ENCODE results near the gene PRMT7.
A peak's percentile ranks its signal among the peaks of the same experiment; 100 is the strongest.

PRMT7 gene

DNA sequence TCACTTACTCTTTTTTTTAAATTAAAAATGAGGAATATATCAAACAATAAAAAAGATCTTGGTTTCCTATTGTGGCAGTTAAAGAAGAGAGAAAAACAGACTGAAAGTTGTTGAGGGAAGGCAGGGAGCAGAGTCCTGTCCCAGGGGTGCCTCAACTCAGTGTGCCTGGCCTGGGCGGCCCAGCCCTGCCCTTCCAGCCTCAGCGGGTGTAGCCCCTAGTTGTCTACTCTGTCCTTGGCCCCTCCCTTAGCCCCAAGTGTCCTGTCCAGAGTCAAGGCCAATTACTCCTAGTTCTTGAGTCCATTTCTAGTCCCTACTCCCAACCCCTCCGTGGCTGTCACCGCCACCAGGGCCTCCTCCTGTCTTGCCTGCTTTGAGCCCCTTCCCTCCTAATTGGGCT is 85.0 kb downstream of the PRMT7 start:
- DNase-seq (ENCODE audit: low read depth, low spot score), result no peak

DNA sequence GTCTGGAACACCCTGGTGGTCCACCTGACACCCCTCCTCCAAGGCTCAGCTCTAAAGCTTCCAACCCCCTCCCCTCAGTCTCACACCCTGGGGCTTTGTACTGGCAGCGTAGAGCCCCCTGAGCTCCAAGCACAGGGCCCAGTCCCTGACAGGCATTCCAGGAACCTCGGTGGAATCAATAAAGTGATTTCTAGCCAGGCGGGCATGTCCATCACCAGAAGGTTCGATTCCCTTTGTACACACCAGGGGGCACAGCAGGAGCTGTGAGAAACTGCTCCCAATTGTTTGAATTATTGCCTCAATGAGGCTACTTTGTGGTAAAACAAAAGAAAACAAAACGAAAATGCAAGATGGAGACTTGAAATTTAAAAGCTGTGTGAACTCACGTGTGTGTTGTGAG is 85.7 kb downstream of the PRMT7 start:
- peak; percentile 13 for DNase-seq (ENCODE audit: low read depth, low spot score)

DNA sequence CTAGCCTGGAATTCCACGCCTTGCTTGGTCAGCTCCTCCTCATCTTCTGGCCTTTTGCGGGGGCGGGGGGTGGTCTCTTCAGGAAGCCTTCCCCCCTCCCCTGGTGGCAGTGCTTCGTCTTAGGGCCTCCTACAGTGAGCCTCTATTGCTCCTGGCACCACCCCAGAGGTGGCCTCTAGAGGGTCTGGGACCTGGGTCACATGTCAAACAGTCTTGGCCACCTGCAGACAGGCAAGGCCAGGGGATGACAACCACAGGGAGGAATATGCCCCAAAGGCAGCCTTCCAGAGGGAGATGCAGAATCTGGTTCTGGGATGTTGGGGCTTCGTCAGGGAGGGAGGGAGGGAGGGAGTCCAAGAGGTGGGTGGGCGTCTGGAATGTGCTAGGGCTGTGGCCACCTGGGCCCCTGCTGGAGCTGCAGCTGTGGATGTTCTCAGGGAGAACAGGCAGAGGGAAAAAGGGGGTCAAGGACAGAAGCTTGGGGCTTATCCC is 86.9 kb downstream of the PRMT7 start:
- no peak for DNase-seq (ENCODE audit: low read depth, low spot score)

DNA sequence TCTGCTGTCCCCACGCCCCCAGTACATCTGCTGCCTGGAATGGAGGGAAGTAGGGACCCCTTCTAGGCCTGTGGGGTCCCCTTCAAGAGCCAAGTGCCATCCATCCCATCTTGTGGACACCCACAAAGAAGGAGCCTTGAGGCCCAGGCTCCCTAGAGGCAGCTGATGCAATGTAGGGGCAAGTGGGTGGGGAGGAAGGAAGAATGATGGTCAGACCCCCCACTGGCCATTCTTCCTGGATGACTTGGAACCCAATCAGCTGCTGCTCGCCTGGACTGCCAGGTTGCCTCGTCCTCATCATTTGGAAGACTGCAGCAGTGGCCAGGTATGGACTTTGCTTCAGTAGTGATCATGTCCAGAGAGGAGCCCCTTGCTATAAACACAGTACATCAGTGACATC is 88.6 kb downstream of the PRMT7 start:
- no peak for DNase-seq (ENCODE audit: low read depth, low spot score)

- no peak for DNase-seq (ENCODE audit: low read depth, low spot score)
Measured at GRCh38 chr16:68400083-68400923, 89.5 kb downstream of the PRMT7 start.

GRCh38 chr16:68400924-68401460 is 90.2 kb downstream of the PRMT7 start:
- DNase-seq (ENCODE audit: low read depth, low spot score), result no peak

DNA sequence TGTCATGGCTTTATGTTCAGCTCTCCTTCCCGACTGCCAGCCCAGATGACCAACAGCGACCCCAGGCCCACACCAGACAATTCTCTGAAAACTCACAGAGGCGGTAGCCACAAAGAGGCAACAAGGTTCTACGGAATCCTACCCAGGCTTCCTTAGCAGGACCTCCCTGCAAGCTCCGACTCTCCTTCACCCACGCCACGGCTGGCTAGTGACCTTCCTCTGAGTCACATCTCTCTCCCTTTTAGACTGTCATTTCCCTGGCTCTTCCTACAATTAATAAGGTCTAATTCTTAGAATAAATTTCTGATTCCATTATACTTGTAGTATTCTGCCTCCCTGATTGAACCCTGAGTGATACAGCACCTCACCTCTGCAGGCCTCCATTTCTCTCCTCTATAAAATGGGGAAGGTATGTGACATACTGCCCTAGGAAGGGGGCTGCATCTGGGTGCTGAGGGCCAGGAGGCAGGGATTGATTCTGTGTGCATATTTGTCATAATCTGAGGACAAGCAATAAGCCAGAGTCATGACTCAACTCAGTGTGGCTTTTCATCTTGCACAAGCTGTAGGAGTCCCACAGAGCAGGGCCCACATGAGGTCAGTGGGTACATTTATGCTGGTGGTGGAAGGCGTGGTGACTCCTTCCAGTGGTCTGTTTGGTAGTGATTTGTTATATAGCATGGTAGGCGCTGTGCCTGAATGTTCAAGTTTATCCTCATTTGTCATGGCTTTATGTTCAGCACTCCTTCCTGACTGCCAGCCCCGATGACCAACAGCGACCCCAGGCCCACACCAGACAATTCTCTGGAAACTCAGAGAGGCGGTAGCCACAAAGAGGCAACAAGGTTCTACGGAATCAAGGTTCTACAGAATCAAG is 91.3 kb downstream of the PRMT7 start:
- no peak for DNase-seq (ENCODE audit: low read depth, low spot score)

GRCh38 chr16:68402748-68403040 is 91.9 kb downstream of the PRMT7 start:
- DNase-seq (ENCODE audit: low read depth, low spot score), result no peak

GRCh38 chr16:68403177-68403576 is 92.4 kb downstream of the PRMT7 start:
- DNase-seq (ENCODE audit: low read depth, low spot score), result no peak

GRCh38 chr16:68403704-68404103 is 92.9 kb downstream of the PRMT7 start:
- no peak for DNase-seq (ENCODE audit: low read depth, low spot score)

GRCh38 chr16:68404736-68405345 is 94.0 kb downstream of the PRMT7 start:
- no peak for DNase-seq (ENCODE audit: low read depth, low spot score)

DNA sequence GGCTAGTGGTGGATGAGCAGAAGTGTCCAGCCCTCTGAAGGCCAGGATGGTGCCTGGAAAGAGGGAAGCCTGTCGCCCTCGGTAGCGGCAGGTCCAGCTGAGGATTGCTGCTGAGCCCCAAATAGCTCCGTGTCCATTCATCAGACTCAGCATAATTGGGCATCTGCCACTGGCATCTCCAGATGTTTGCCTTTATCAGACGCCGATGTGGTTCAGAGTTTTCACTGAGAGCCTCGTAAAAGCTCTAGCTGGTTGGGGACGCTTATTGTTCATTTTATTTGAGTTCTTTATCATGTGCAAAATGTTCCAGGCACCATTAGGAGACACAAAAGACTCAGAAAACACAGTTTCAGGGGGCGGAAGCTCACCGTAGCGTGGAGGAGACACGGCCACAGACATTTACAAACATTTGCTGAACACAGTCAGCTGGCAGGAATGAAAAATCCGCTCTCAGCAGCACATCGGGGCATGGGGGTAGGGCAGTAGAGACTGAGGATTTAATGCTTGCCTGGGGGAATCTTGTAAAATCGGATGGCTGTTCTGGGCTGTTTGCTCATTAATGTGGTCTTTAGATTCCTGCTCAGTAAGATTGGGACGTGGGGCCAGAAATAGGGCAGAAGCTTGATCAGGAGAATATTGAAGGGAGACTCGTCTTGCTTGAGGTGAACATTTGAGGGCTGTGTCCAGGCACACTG is 95.8 kb downstream of the PRMT7 start:
- DNase-seq (ENCODE audit: low read depth, low spot score), result no peak

All from activated CD4-positive, CD25-positive, alpha-beta regulatory T cell treated with anti-CD3 and anti-CD28 coated beads, Interleukin-2, amount 50 U/mL, for 16 hours (primary cell).